H1 (cell line): ENCODE data around the gene ADPRH. TPM values are rescaled to one million over a fixed set of nuclear protein-coding genes. Genes with fewer than 3 reads are reported as not detected.

Experiments used
- CTCF ChIA-PET: fragments of 300-600 bp; sonication (Branson Sonifier 250); formaldehyde crosslinking; loops from one replicate; lab custom pipeline; 2021; ENCODE audit not compliant: partially characterized antibody; lab: Charles Lee
- POLR2A ChIA-PET: fragments of 300-600 bp; sonication (Branson Sonifier 250); formaldehyde crosslinking; loops from one replicate; lab custom pipeline; 2021; ENCODE audit warnings: inconsistent platforms; ENCODE audit not compliant: partially characterized antibody; lab: Charles Lee
- DNase-seq, 2 experiments: peaks; one replicate each; pipeline versions ENCODE4 v3.0.0 to v3.0.0-alpha.2; 2010 to 2022; ENCODE audit warnings: low spot score in 2 of 2, low read depth in 1 of 2, mixed read lengths in 1 of 2
- FAIRE-seq: peaks from 2 replicates; lab custom pipeline; 2011; peaks lifted over from hg19 to GRCh38; lab: Jason Lieb, UNC
- H2AFZ ChIP-seq: 2 replicates; pipeline ENCODE4 v1.8.1; 2012; ENCODE audit warnings: low read length, inconsistent platforms
- H2AK5ac ChIP-seq: 2 replicates; pipeline ENCODE4 v1.6.1; 2013; ENCODE audit warnings: low read depth, low read length
- H2BK120ac ChIP-seq: replicated peaks from 2 replicates; pipeline ENCODE3; 2013; ENCODE audit warnings: low read depth, low read length, inconsistent platforms
- H2BK12ac ChIP-seq: 2 replicates; pipeline ENCODE4 v1.6.1; 2013; ENCODE audit warnings: low read depth, low read length
- H2BK15ac ChIP-seq: 2 replicates; pipeline ENCODE4 v1.6.1; 2013; ENCODE audit warnings: low read length
- H2BK20ac ChIP-seq: 2 replicates; pipeline ENCODE4 v1.6.1; 2013; ENCODE audit warnings: low read length
- H2BK5ac ChIP-seq: 2 replicates; pipeline ENCODE4 v1.6.1; 2013; ENCODE audit warnings: low read depth, low read length
- H3K14ac ChIP-seq: 2 replicates; pipeline ENCODE4 v1.6.1; 2013; ENCODE audit warnings: inconsistent platforms; ENCODE audit not compliant: insufficient read length
- H3K18ac ChIP-seq: 2 replicates; pipeline ENCODE4 v1.6.1; 2013; ENCODE audit warnings: low read length; ENCODE audit errors: extremely low read depth
- H3K23ac ChIP-seq: 2 replicates; pipeline ENCODE4 v1.6.1; 2013; ENCODE audit warnings: inconsistent platforms; ENCODE audit not compliant: insufficient read length
- H3K23me2 ChIP-seq: 2 replicates; pipeline ENCODE4 v1.6.1; 2013; ENCODE audit warnings: low read depth, low read length
- H3K27ac ChIP-seq: 2 replicates; pipeline ENCODE4 v1.6.1; 2011; ENCODE audit warnings: low read depth, low read length, inconsistent platforms
- H3K27me3 ChIP-seq, 4 experiments: replicated peaks in 1 of 4; 1 replicate in 1 of 4; 2 replicates in 3 of 4; pipeline versions ENCODE4 v1.6.1 to v1.8.1; 2011 to 2013; ENCODE audit warnings: low read length in 3 of 4, mild to moderate bottlenecking in 3 of 4, inconsistent platforms in 2 of 4, mixed read lengths in 2 of 4, moderate library complexity in 1 of 4; ENCODE audit not compliant: control insufficient read depth in 3 of 4, insufficient read depth in 3 of 4; ENCODE audit errors: extremely low read depth in 1 of 4
- H3K36me3 ChIP-seq, 4 experiments: 2 replicates each; pipeline versions ENCODE4 v1.6.1 to v1.8.1; 2011 to 2013; ENCODE audit warnings: mild to moderate bottlenecking in 4 of 4, low read length in 3 of 4, moderate library complexity in 2 of 4, control low read depth in 1 of 4, inconsistent platforms in 1 of 4; ENCODE audit not compliant: insufficient read depth in 4 of 4, control insufficient read depth in 2 of 4
- H3K4ac ChIP-seq: replicated peaks from 2 replicates; pipeline ENCODE3; 2013; ENCODE audit warnings: low read length, low read depth, mixed read lengths, inconsistent platforms; ENCODE audit not compliant: insufficient read length
- H3K4me1 ChIP-seq, 4 experiments: replicated peaks in 1 of 4; 1 replicate in 1 of 4; 2 replicates in 3 of 4; pipeline versions ENCODE4 v1.6.1 to v1.8.1; 2011 to 2013; ENCODE audit warnings: low read length in 3 of 4, inconsistent platforms in 2 of 4, mixed read lengths in 1 of 4; ENCODE audit not compliant: insufficient read depth in 4 of 4, control insufficient read depth in 3 of 4
- H3K4me2 ChIP-seq, 2 experiments: 2 replicates each; pipeline versions ENCODE4 v1.6.1 to v1.8.1; 2011 to 2013; ENCODE audit warnings: low read depth in 2 of 2, low read length in 2 of 2, control low read depth in 1 of 2, inconsistent platforms in 1 of 2, mild to moderate bottlenecking in 1 of 2; ENCODE audit not compliant: insufficient read depth in 1 of 2
- H3K4me3 ChIP-seq, 4 experiments: fragments of 200-600, 300-600 bp in 1 of 4; sonication (generic), shearing (Covaris generic), sonication (Bioruptor Twin) in 1 of 4; 2 replicates each; pipeline versions ENCODE4 v1.5.1 to v1.8.1; 2011 to 2016; ENCODE audit warnings: low read length in 4 of 4, low read depth in 3 of 4, control low read depth in 2 of 4, inconsistent platforms in 2 of 4, mild to moderate bottlenecking in 2 of 4, mixed read lengths in 1 of 4, moderate library complexity in 1 of 4; ENCODE audit not compliant: insufficient read depth in 2 of 4; ENCODE audit errors: extremely low read depth in 1 of 4
- H3K56ac ChIP-seq: replicated peaks from 2 replicates; pipeline ENCODE3; 2013; ENCODE audit warnings: low read depth, mild to moderate bottlenecking, mixed read lengths, low read length, inconsistent platforms; ENCODE audit not compliant: insufficient read length
- H3K79me1 ChIP-seq: 2 replicates; pipeline ENCODE4 v1.6.1; 2013; ENCODE audit warnings: low read depth, low read length, control low read depth
- H3K79me2 ChIP-seq, 2 experiments: 2 replicates each; pipeline versions ENCODE4 v1.6.1 to v1.8.1; 2012 to 2013; ENCODE audit warnings: low read length in 2 of 2, mild to moderate bottlenecking in 2 of 2, inconsistent platforms in 1 of 2; ENCODE audit not compliant: insufficient read depth in 2 of 2, control insufficient read depth in 1 of 2
- H3K9ac ChIP-seq, 4 experiments: replicated peaks in 1 of 4; 1 replicate in 1 of 4; 2 replicates in 3 of 4; pipeline versions ENCODE4 v1.6.1 to v1.8.1; 2011 to 2013; ENCODE audit warnings: low read depth in 3 of 4, low read length in 3 of 4, control low read depth in 2 of 4, mild to moderate bottlenecking in 2 of 4, moderate library complexity in 2 of 4, inconsistent platforms in 1 of 4; ENCODE audit errors: extremely low read depth in 1 of 4
- H3K9me3 ChIP-seq, 2 experiments: 2 replicates each; pipeline versions ENCODE4 v1.6.1 to v1.8.1; 2012 to 2013; ENCODE audit warnings: mild to moderate bottlenecking in 2 of 2, moderate library complexity in 2 of 2, control low read depth in 1 of 2, inconsistent platforms in 1 of 2, low read depth in 1 of 2, low read length in 1 of 2, mixed read lengths in 1 of 2; ENCODE audit not compliant: insufficient read depth in 2 of 2
- H4K20me1 ChIP-seq, 2 experiments: replicated peaks in 1 of 2; 2 replicates each; pipeline versions ENCODE3 to v1.8.1; 2011 to 2013; ENCODE audit warnings: inconsistent platforms in 2 of 2, low read length in 2 of 2, mild to moderate bottlenecking in 1 of 2; ENCODE audit not compliant: insufficient read depth in 2 of 2, control insufficient read depth in 1 of 2
- H4K5ac ChIP-seq: 2 replicates; pipeline ENCODE4 v1.6.1; 2013; ENCODE audit warnings: low read length, low read depth, mixed read lengths, inconsistent platforms; ENCODE audit not compliant: insufficient read length
- H4K8ac ChIP-seq: 2 replicates; pipeline ENCODE4 v1.8.0; 2013; ENCODE audit warnings: mild to moderate bottlenecking, moderate library complexity, low read length, inconsistent platforms; ENCODE audit not compliant: insufficient read depth; ENCODE audit errors: extremely low read depth
- H4K91ac ChIP-seq: replicated peaks from 2 replicates; pipeline ENCODE3; 2013; ENCODE audit warnings: low read length, mixed read lengths, inconsistent platforms; ENCODE audit not compliant: insufficient read length
- BCL11A ChIP-seq, 2 experiments: IDR thresholded peaks; one replicate each; pipeline ENCODE4 v1.6.1; 2011; ENCODE audit warnings: low read depth in 2 of 2, low read length in 2 of 2, mild to moderate bottlenecking in 2 of 2
- CTBP2 ChIP-seq: IDR thresholded peaks from 2 replicates; pipeline ENCODE4 v1.7.0; 2011; ENCODE audit warnings: borderline replicate concordance, mild to moderate bottlenecking, moderate library complexity, mixed read lengths, low read length; ENCODE audit not compliant: insufficient read depth, insufficient read length
- E2F6 ChIP-seq: IDR thresholded peaks from 2 replicates; pipeline ENCODE4 v1.6.1; 2012; ENCODE audit warnings: inconsistent platforms
- EZH2 ChIP-seq: fragments of 200-600 bp; sonication (generic); IDR thresholded peaks from 2 replicates; pipeline ENCODE4 v1.7.1; 2012; ENCODE audit warnings: low read depth, mild to moderate bottlenecking, moderate library complexity, low read length, inconsistent platforms; ENCODE audit not compliant: severe bottlenecking
- GABPA ChIP-seq: IDR thresholded peaks from 2 replicates; pipeline ENCODE4 v1.6.1; 2011; ENCODE audit warnings: mild to moderate bottlenecking, low read length, moderate library complexity, borderline replicate concordance; ENCODE audit not compliant: insufficient read depth
- NANOG ChIP-seq: IDR thresholded peaks from 2 replicates; pipeline ENCODE4 v1.6.1; 2011; ENCODE audit warnings: low read length, low read depth, mild to moderate bottlenecking, inconsistent platforms; ENCODE audit not compliant: insufficient read depth, poor library complexity, severe bottlenecking
- NRF1 ChIP-seq: IDR thresholded peaks from 2 replicates; pipeline ENCODE4 v1.6.1; 2011; ENCODE audit warnings: mild to moderate bottlenecking, low read depth, low read length, improper control_type of control experiment
- POLR2AphosphoS5 ChIP-seq: IDR thresholded peaks from 2 replicates; pipeline ENCODE4 v1.6.1; 2011; ENCODE audit warnings: low read depth, low read length
- POU5F1 ChIP-seq: IDR thresholded peaks from 2 replicates; pipeline ENCODE4 v1.6.1; 2011; ENCODE audit warnings: low read depth, mild to moderate bottlenecking, low read length, moderate library complexity
- RNF2 ChIP-seq: fragments of 200-900, 300-1000 bp; sonication (generic); IDR thresholded peaks from 2 replicates; pipeline ENCODE4 v1.7.1; 2016; ENCODE audit warnings: borderline replicate concordance, low read depth, mild to moderate bottlenecking, antibody characterized with exemption, low read length; ENCODE audit not compliant: poor library complexity, severe bottlenecking; ENCODE audit errors: missing control alignments
- RXRA ChIP-seq: IDR thresholded peaks from 2 replicates; pipeline ENCODE4 v1.6.1; 2011; ENCODE audit warnings: low read depth, mild to moderate bottlenecking, low read length, moderate library complexity; ENCODE audit not compliant: insufficient read depth
- TCF12 ChIP-seq: IDR thresholded peaks from 2 replicates; pipeline ENCODE4 v1.6.1; 2011; ENCODE audit warnings: low read depth, mild to moderate bottlenecking, low read length
- WGBS, 2 experiments: shearing (Covaris generic) in 1 of 2; methylation state at CpG; one replicate each; pipeline versions ENCODE4 v1.1.6 to v1.1.7; 2013 to 2015; ENCODE audit warnings: low lambda C conversion rate in 2 of 2, mixed read lengths in 2 of 2, inconsistent platforms in 1 of 2, low coverage in 1 of 2, missing lambda C conversion rate in 1 of 2; ENCODE audit not compliant: insufficient replicate concordance in 2 of 2, insufficient coverage in 1 of 2, insufficient read length in 1 of 2; ENCODE audit errors: extremely low coverage in 1 of 2, missing lambda C conversion rate in 1 of 2; 5-methylcytosine and 5-hydroxymethylcytosine counted together
- polyA plus RNA-seq, 7 experiments: library from polyadenylated mRNA; depleted of rRNA in 3 of 7; stranded (reverse) in 5 of 7; unstranded in 2 of 7; fragments of >200 nt in 5 of 7; fragments of 200-250 nt in 2 of 7; gene quantifications; 1 replicate in 5 of 7; 2 replicates in 1 of 7; 4 replicates in 1 of 7; pipeline versions ENCODE4 v1.2.1 to v1.2.3, GENCODE V29; 2011 to 2013; ENCODE audit warnings: missing spikeins in 2 of 7, mixed read lengths in 2 of 7
- total RNA-seq: library from RNA; stranded (reverse); fragmentation: NEBNext Ultra II Directional; extraction: Animal tissue kit (Norgen Biotek cat#: 25700); gene quantifications from 2 replicates; pipeline ENCODE4 v1.2.1, GENCODE V29; 2021

Gene ADPRH
- total and polyA plus RNA-seq, 2 of the 8 experiments (the other 6 are each of a cell fraction or from before 2014, with no cell fraction given) = 2.6 to 4.2 TPM

- H3K36me3 ChIP-seq = no peaks in the 10 kb centered on the region
- no peak overlapping the region for H3K23ac ChIP-seq
- H3K79me1 ChIP-seq = no peaks in the 10 kb centered on the region
- H3K4me2 ChIP-seq = no peak overlapping the region
- no peak overlapping the region for H2AFZ ChIP-seq
- no peak overlapping the region for H3K27ac ChIP-seq
- H4K5ac ChIP-seq = no peak overlapping the region
- H2BK15ac ChIP-seq = no peak overlapping the region
- H3K18ac ChIP-seq = no peak overlapping the region
- no peaks in the 10 kb centered on the region; the same call in 1 of the 2 replicates for H3K23me2 ChIP-seq
- no peaks in the 10 kb centered on the region for H4K20me1 ChIP-seq
- no peak overlapping the region for H3K56ac ChIP-seq
- H4K8ac ChIP-seq = no peak overlapping the region
- H2BK12ac ChIP-seq = no peak overlapping the region
- no peak overlapping the region for H3K9ac ChIP-seq
- H3K4me3 ChIP-seq = no peak overlapping the region
- H3K4ac ChIP-seq = no peak overlapping the region
- H3K9me3 ChIP-seq = no peaks in the 10 kb centered on the region
- H2AK5ac ChIP-seq = no peak overlapping the region
- ChIA-PET CTCF (interaction anchor here (0.9 to 2.1 kb wide), 3 partner anchors 8 to 66 kb away, joined by 4 to 9 read pairs (median 4); no protein-coding TSS in a partner anchor), POLR2A (interaction anchor here (1.4 kb wide), 1 partner anchor 9 kb away, joined by 3 read pairs; no protein-coding TSS in a partner anchor)
- no peak overlapping the region for H2BK120ac ChIP-seq
- H2BK20ac ChIP-seq = no peak overlapping the region
- no peak for FAIRE-seq
- H3K79me2 ChIP-seq = no peaks in the 10 kb centered on the region
- no peaks in the 10 kb centered on the region for H3K27me3 ChIP-seq
- H3K4me1 ChIP-seq = no peaks in the 10 kb centered on the region; a peak in 1 of 7 replicates
- H3K14ac ChIP-seq = no peak overlapping the region
- DNase-seq = no peak
- no peak overlapping the region for H2BK5ac ChIP-seq
- no peak overlapping the region for H4K91ac ChIP-seq
- 92% methylated on average over 6 of the region's 6 CpGs; no CpG with 5 or more reads in 1 of the 2 experiments for WGBS, 2 experiments
- TF ChIP-seq EZH2 = no peak
- no peak for TF ChIP-seq BCL11A (IDR thresholded peaks at IDR 0.05; ENCODE audit: low read depth in 2 of 2, low read length in 2 of 2)
- no peak for TF ChIP-seq E2F6
- TF ChIP-seq TCF12 = no peak
- TF ChIP-seq POU5F1 = no peak
- TF ChIP-seq POLR2AphosphoS5 = no peak
- TF ChIP-seq RNF2 = no peak
- TF ChIP-seq NRF1 = no peak
- no peak for TF ChIP-seq NANOG
- no peak for TF ChIP-seq RXRA
- TF ChIP-seq CTBP2 = no peak
- TF ChIP-seq GABPA = no peak
Measured at GRCh38 chr3:119608405-119609000, 29.2 kb downstream of the ADPRH start.
